ENCODE measurements around the gene YY1AP1. TPM values are rescaled to one million over a fixed set of nuclear protein-coding genes. Genes with fewer than 3 reads are reported as not detected.
"Not testable (repeated sequence)": the region's sequence is repeated elsewhere in the genome, so short reads cannot be mapped to it uniquely, and the experiment has no call there.

YY1AP1 gene
- 48.2 and 64.7 TPM in 2 replicates for total RNA-seq (2014; rRNA removed; shearing (Covaris generic))

GRCh38 chr1:155688324-155689080 is at the start of gene YY1AP1:
Gene YY1AP1 (minus strand): TSS chr1:155688774. CDS start chr1:155680436, 8,338 bp downstream.
- peak; percentile 92 for DNase-seq (ENCODE audit: low spot score)

- DNase-seq (ENCODE audit: low spot score) = peak; percentile 83
Observed at GRCh38 chr1:155729031-155729898, 40.7 kb upstream of the YY1AP1 start.

- DNase-seq (ENCODE audit: low spot score) = no peak
Observed at GRCh38 chr1:155725142-155725541, 36.6 kb upstream of the YY1AP1 start.

GRCh38 chr1:155719703-155720102 is 31.1 kb upstream of the YY1AP1 start:
- no peak for DNase-seq (ENCODE audit: low spot score)

GRCh38 chr1:155718524-155719115 is 30.0 kb upstream of the YY1AP1 start:
- DNase-seq (ENCODE audit: low spot score) = not testable (repeated sequence)

GRCh38 chr1:155717041-155717440 is 28.5 kb upstream of the YY1AP1 start:
- no peak for DNase-seq (ENCODE audit: low spot score)

GRCh38 chr1:155715777-155716176 is 27.2 kb upstream of the YY1AP1 start:
- no peak for DNase-seq (ENCODE audit: low spot score)

- not testable (repeated sequence) for DNase-seq (ENCODE audit: low spot score)
Observed at GRCh38 chr1:155715056-155715455, 26.5 kb upstream of the YY1AP1 start.

GRCh38 chr1:155713075-155713474 is 24.5 kb upstream of the YY1AP1 start:
- DNase-seq (ENCODE audit: low spot score) = no peak

GRCh38 chr1:155712636-155713035 is 24.1 kb upstream of the YY1AP1 start:
- DNase-seq (ENCODE audit: low spot score) = not testable (repeated sequence)

GRCh38 chr1:155711457-155711856 is 22.9 kb upstream of the YY1AP1 start:
- DNase-seq (ENCODE audit: low spot score) = not testable (repeated sequence)

- no peak for DNase-seq (ENCODE audit: low spot score)
Observed at GRCh38 chr1:155709391-155709790, 20.8 kb upstream of the YY1AP1 start.

GRCh38 chr1:155706139-155706538 is 17.6 kb upstream of the YY1AP1 start:
- DNase-seq (ENCODE audit: low spot score) = peak; percentile 91

- DNase-seq (ENCODE audit: low spot score) = not testable (repeated sequence)
Observed at GRCh38 chr1:155704414-155704813, 15.8 kb upstream of the YY1AP1 start.

GRCh38 chr1:155703216-155703615 is 14.6 kb upstream of the YY1AP1 start:
- DNase-seq (ENCODE audit: low spot score) = no peak

GRCh38 chr1:155701675-155702074 is 13.1 kb upstream of the YY1AP1 start:
- not testable (repeated sequence) for DNase-seq (ENCODE audit: low spot score)

- DNase-seq (ENCODE audit: low spot score) = not testable (repeated sequence)
Observed at GRCh38 chr1:155699062-155699461, 10.5 kb upstream of the YY1AP1 start.

GRCh38 chr1:155698382-155699038 is 9.9 kb upstream of the YY1AP1 start:
- peak; percentile 46 for DNase-seq (ENCODE audit: low spot score)

- DNase-seq (ENCODE audit: low spot score) = not testable (repeated sequence)
Observed at GRCh38 chr1:155697616-155698015, 9.0 kb upstream of the YY1AP1 start.

- no peak for DNase-seq (ENCODE audit: low spot score)
Observed at GRCh38 chr1:155697046-155697445, 8.5 kb upstream of the YY1AP1 start.

- no peak for DNase-seq (ENCODE audit: low spot score)
Observed at GRCh38 chr1:155696524-155696923, 8.0 kb upstream of the YY1AP1 start.

GRCh38 chr1:155695608-155696007 is 7.0 kb upstream of the YY1AP1 start:
- no peak for DNase-seq (ENCODE audit: low spot score)
